GM20000 (cell line): ENCODE data around the gene SENP8.

ENCODE experiments used
- DNase-seq: peaks from one replicate; pipeline ENCODE4 v3.0.0; 2012; ENCODE audit warnings: low spot score
- TF ChIP-seq, protein P1 (sequence below): IDR thresholded peaks from 2 replicates; pipeline ENCODE4 v1.5.1; 2012; ENCODE audit warnings: mild to moderate bottlenecking, control low read depth; ENCODE audit errors: extremely low read depth, missing control alignments

SENP8 gene

DNA sequence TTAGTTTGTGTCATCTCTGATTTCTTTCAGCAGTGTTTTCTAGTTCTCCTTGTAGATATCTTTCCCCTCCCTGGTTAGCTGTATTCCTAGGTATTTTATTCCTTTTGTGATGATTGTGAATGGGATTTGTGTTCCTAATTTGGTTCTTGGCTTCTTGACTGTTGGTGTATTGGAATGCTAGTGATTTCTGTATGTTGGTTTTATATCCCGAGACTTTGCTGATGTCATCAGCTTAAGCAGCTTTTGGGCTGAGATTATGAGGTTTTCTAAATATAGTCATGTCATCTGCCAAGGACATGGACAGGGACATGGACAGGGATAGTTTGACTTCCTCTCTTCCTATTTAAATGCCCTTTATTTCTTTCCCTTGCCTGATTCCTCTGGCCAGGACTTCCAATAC is 36.0 kb upstream of the SENP8 start:
- TF ChIP-seq, protein P1, sequence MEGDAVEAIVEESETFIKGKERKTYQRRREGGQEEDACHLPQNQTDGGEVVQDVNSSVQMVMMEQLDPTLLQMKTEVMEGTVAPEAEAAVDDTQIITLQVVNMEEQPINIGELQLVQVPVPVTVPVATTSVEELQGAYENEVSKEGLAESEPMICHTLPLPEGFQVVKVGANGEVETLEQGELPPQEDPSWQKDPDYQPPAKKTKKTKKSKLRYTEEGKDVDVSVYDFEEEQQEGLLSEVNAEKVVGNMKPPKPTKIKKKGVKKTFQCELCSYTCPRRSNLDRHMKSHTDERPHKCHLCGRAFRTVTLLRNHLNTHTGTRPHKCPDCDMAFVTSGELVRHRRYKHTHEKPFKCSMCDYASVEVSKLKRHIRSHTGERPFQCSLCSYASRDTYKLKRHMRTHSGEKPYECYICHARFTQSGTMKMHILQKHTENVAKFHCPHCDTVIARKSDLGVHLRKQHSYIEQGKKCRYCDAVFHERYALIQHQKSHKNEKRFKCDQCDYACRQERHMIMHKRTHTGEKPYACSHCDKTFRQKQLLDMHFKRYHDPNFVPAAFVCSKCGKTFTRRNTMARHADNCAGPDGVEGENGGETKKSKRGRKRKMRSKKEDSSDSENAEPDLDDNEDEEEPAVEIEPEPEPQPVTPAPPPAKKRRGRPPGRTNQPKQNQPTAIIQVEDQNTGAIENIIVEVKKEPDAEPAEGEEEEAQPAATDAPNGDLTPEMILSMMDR = no peak
- DNase-seq = no peak

DNA sequence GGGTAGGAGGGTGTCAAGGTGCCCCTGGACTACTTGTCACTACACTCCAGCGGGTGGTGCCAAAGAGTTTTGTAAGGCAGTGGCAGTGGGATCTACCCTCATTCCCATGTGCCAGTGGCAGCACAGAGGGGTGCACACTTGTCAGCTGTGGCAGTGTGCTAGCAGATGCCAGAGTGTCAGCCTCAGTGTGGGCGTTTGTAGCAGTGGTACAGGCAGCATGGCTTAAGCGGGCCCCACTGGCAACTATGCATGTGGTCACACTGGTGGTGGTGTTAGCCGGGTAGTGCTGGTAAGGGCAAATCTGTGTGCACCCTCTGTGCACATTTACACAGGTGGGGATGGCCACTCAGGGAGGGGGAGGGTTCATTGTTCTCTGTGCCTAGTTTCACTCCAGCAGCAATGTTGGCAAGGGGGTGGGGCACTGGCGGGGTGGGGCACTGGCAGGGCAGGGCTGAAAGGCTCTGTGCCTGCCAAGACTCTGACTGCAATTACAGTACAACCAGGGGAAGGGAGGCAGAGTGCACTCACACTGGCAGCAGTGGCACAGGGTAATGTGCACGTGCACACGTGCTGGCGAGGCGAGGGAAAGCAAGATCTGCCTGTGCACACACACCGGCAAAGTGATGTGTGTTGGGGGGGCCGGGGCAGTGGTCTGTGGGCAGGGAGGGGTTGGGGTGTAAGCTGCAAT is 32.0 kb upstream of the SENP8 start:
- TF ChIP-seq, protein P1 = no peak
- no peak for DNase-seq

DNA sequence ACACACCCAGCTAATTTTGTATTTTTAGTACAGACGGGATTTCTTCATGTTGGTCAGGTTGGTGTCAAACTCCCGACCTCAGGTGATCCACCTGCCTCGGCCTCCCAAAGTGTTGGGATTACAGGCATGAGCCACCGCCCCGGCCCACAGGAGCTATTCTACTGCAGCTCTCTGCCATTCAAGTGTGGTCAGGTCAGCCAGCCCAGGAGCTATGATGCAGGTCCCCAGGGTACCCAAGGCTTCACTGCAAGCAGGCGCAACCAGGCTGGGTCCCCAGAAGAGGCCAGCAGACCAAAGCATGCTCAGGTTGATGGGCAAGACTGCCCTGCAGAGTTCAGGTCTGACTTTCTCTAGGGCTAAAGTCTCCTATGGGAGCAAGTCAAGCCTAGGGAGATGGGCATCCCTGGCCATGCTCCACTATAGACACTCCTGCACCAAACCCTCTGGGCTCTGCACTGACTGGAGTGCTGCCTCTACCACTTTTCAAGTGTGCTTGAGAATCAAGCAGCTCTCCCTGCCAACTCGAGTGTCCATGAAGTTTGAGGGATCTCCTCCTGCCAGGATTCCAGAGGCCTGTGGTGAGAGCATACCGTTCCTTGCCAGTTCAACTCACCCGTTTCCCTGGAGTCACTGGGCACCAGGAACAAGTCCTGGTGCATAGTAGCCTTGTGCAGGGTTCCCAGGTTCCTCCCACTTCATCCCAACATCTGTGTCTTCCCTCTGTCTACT is 31.1 kb upstream of the SENP8 start:
- no peak for DNase-seq
- TF ChIP-seq, protein P1 = no peak

DNA sequence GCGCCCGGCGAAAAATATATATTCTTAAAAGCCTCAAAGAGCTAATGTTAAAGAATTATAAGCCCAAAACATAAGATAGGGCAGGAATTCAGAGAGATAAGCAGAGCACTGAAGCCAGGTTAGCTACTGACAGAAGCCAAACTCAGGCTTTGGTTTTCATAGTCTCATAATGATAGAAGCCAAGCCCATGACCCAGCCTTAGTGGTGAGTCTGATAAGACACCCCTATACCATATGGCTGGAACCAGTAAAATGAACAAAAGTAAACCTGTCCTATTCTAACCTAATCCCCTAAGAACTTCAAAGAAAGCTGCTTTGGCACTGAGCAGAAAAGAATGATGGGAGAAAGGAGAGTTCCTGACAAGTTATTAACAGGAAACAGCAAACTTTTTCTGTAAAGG is 26.2 kb upstream of the SENP8 start:
- TF ChIP-seq, protein P1 = no peak
- DNase-seq = no peak

DNA sequence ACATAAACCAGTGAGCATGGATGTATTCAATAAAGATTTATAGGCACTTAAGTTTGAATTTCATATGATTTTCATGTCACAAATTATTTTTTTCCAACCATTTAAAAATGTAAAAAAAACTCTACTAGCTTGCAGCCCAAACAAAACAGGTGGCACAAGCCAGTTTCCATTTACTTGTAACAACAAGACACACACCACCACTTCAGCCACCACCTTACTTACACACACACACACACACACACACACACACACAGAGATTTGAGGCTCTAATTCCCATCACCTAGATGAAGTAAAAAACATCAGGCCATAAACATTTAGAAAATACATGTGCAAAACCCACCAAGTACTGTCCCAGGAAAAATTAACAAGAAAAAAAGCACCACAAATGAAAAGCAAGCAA is 25.5 kb upstream of the SENP8 start:
- no peak for DNase-seq
- TF ChIP-seq, protein P1 = no peak

DNA sequence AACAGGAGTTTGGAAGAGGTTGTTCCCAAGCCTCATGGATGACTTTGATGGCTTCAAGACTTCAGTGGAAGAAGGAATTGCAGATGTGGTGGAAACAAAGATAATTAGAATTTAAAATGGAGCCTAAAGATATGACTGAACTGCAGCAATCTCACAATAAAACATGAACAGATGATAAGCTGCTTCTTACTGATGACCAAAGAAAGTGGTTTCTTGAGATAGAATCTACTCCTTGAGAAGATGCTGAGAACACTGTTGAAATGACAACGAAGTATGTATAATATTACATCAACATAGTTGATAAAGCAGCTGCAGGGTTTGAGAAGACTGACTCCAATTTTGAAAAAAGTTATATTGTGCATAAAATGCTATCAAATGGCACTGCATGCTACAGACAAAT is 21.4 kb upstream of the SENP8 start:
- no peak for DNase-seq
- TF ChIP-seq, protein P1 = no peak

DNA sequence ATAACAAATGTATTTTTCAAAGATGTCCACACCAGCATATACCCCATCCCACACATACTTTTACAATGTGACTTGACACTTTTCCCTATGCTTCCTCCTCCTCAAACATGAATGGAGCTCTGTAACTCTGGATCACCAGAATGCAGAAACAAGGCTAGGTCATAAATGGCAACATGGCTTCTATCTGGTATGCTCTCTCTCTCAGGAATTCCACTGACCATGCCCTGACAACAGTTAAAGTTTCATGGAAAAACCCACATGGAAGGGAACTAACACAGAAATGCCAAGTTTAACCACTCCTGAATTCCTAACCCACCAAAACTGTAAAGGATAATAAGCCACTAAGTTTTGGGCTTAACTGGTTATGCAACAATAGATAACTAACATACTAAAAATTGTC is 20.2 kb upstream of the SENP8 start:
- TF ChIP-seq, protein P1 = no peak

More for the DNA sequence above, 20.2 kb upstream of the SENP8 start:
- DNase-seq = no peak
